Panc1 (cell line): ENCODE measurements around the gene RAB15. TPM values are rescaled to one million over a fixed set of nuclear protein-coding genes. Genes with fewer than 3 reads are reported as not detected.

Experiments
- ATAC-seq: fragments of 200-7000 bp; cut with Tn5 transposase; 2 replicates; pipeline ENCODE4 v1.9.1; 2020; ENCODE audit warnings: mild to moderate bottlenecking, moderate library complexity
- BruUV-seq: library from RNA; stranded (reverse); fragments of 400-500 nt; replicated peaks from 2 replicates; lab custom pipeline; 2021; lab: Mats Ljungman, UMichigan
- CTCF ChIA-PET: fragments of 300-600 bp; sonication (Branson Sonifier 250); formaldehyde crosslinking; loops from one replicate; lab custom pipeline; 2022; ENCODE audit warnings: antibody characterized with exemption; lab: Charles Lee
- POLR2A ChIA-PET: fragments of 300-600 bp; sonication (Branson Sonifier 250); formaldehyde crosslinking; loops from one replicate; lab custom pipeline; 2022; ENCODE audit warnings: antibody characterized with exemption; lab: Charles Lee
- DNase-seq: peaks from one replicate; pipeline ENCODE4 v3.0.0-alpha.2; 2010; ENCODE audit warnings: low read depth, low spot score
- H3K27ac ChIP-seq: 2 replicates; pipeline ENCODE4 v1.5.1; 2011; ENCODE audit warnings: mild to moderate bottlenecking, low read length, inconsistent platforms
- H3K27me3 ChIP-seq: fragments of 200-500 bp; sonication (Bioruptor generic); 2 replicates; pipeline ENCODE4 v1.6.0; 2014; ENCODE audit warnings: low read length, inconsistent platforms; ENCODE audit not compliant: control insufficient read depth, insufficient read depth
- H3K36me3 ChIP-seq: fragments of 200-500 bp; sonication (Bioruptor generic); 2 replicates; pipeline ENCODE4 v1.5.1; 2014; ENCODE audit warnings: inconsistent platforms, mild to moderate bottlenecking, low read length, moderate library complexity; ENCODE audit not compliant: control insufficient read depth, insufficient read depth
- H3K4me1 ChIP-seq: 2 replicates; pipeline ENCODE4 v1.5.1; 2011; ENCODE audit warnings: inconsistent platforms, mild to moderate bottlenecking, low read length, moderate library complexity; ENCODE audit not compliant: control insufficient read depth, insufficient read depth
- H3K4me3 ChIP-seq, 2 experiments: 2 replicates each; pipeline ENCODE4 v1.5.1; 2011 to 2012; ENCODE audit warnings: low read depth in 2 of 2, low read length in 2 of 2, mild to moderate bottlenecking in 2 of 2, inconsistent platforms in 1 of 2, moderate library complexity in 1 of 2
- H3K9me3 ChIP-seq: fragments of 200-500 bp; sonication (Bioruptor generic); 2 replicates; pipeline ENCODE4 v1.5.1; 2014; ENCODE audit warnings: low read depth, mild to moderate bottlenecking, inconsistent platforms, low read length, moderate library complexity; ENCODE audit not compliant: control insufficient read depth, insufficient read depth
- CTCF ChIP-seq: fragments of 450-650 bp; IDR thresholded peaks from 2 replicates; pipeline ENCODE4 v1.5.1; 2017; ENCODE audit warnings: mild to moderate bottlenecking
- POLR2AphosphoS5 ChIP-seq: IDR thresholded peaks from 2 replicates; pipeline ENCODE4 v1.6.1; 2012; ENCODE audit warnings: mild to moderate bottlenecking, low read depth, low read length, moderate library complexity
- REST ChIP-seq, 2 experiments: IDR thresholded peaks; 2 replicates each; pipeline ENCODE4 v1.6.1; 2011 to 2012; ENCODE audit warnings: low read depth in 2 of 2, control low read depth in 1 of 2, low read length in 1 of 2, mild to moderate bottlenecking in 1 of 2, moderate library complexity in 1 of 2; ENCODE audit not compliant: insufficient read depth in 1 of 2
- SIN3A ChIP-seq: IDR thresholded peaks from 2 replicates; pipeline ENCODE4 v1.6.1; 2012; ENCODE audit warnings: low read depth, mild to moderate bottlenecking, low read length, moderate library complexity, borderline replicate concordance; ENCODE audit not compliant: insufficient read depth
- TCF7L2 ChIP-seq: IDR thresholded peaks from 2 replicates; pipeline ENCODE4 v1.6.1; 2011; ENCODE audit warnings: mild to moderate bottlenecking, low read depth, low read length, inconsistent platforms
- in situ Hi-C: cut with HindIII; loops from 2 replicates; pipeline ENCODE4 v1.10.0; 2016; ENCODE audit warnings: low sequenced_read_pairs, low pct_unique_long_range_greater_than_20kb
- intact Hi-C: fragments of 100-400 bp; cut with micrococcal nuclease; formaldehyde crosslinking; loops from one replicate; pipeline ENCODE4 v1.10.0; 2022; ENCODE audit not compliant: unreplicated experiment
- total RNA-seq: library from RNA; stranded (reverse); gene quantifications from one replicate; pipeline ENCODE4 v1.2.1, GENCODE V29; 2021; ENCODE audit not compliant: unreplicated experiment

Gene RAB15
- total RNA-seq, 1 experiment from 2014 or later = 6.0 TPM

- no peak overlapping the region for H3K27ac ChIP-seq
- BruUV-seq = no TSS peak
- in situ Hi-C loops (no loop called here), intact Hi-C loops (no loop called here)
- peaks cover 2% of the 10 kb centered on the region; the same call in 1 of the 2 replicates for H3K27me3 ChIP-seq
- H3K36me3 ChIP-seq = no peaks in the 10 kb centered on the region
- H3K4me1 ChIP-seq = no peaks in the 10 kb centered on the region
- H3K4me3 ChIP-seq = no peak overlapping the region
- no peak for DNase-seq
- ChIA-PET CTCF (no interaction called here), POLR2A (no interaction called here)
- no peaks in the 10 kb centered on the region for H3K9me3 ChIP-seq
- ATAC-seq = no peak
- TF ChIP-seq TCF7L2 (no peak), POLR2AphosphoS5 (no peak), CTCF (no peak), REST (IDR thresholded peaks at IDR 0.05; ENCODE audit: insufficient read depth in 1 of 2, low read depth in 2 of 2, low read length in 1 of 2) (no peak), SIN3A (no peak)
Observed at GRCh38 chr14:64979336-64980074, 7.4 kb upstream of the RAB15 start.

DNA sequence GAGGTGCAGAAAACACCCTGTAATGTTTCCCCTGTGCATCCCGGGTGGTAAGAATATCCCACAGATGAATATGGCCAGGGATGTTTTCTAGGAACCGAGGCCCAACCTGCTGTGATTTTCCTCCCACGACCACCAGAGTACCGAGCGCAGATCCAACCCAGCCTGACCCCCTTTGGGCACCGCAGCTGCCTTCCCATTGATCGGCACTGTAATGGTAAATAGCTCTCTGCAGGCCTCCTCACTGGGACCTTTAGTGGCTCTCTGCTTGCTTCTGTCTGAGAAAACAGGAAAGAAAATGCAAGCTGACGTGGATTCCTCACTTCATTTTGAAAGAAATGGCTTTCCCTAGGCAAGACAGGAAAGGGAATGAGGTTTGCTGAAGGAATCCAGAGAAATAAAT lies 2.4 kb upstream of the RAB15 start:
- ChIA-PET POLR2A (interaction anchor here (0.5 kb wide), 1 partner anchor 9 kb away, joined by 3 read pairs; no protein-coding TSS in a partner anchor), CTCF (interaction anchor here (0.6 kb wide), 1 partner anchor 8 kb away, joined by 5 read pairs; no protein-coding TSS in a partner anchor)

More for the DNA sequence above, 2.4 kb upstream of the RAB15 start:
- H3K36me3 ChIP-seq = no peaks in the 10 kb centered on the region
- H3K27me3 ChIP-seq = no peaks in the 10 kb centered on the region; the same call in 1 of the 2 replicates
- intact Hi-C loops = no loop called here
- DNase-seq (no peak), ATAC-seq (no peak)
- H3K4me3 ChIP-seq = no peak overlapping the region
- BruUV-seq = no TSS peak
- H3K4me1 ChIP-seq = no peaks in the 10 kb centered on the region
- no peaks in the 10 kb centered on the region for H3K9me3 ChIP-seq
- in situ Hi-C loops = no loop called here
- H3K27ac ChIP-seq = no peak overlapping the region
- TF ChIP-seq SIN3A (no peak), CTCF (no peak), TCF7L2 (no peak), REST (IDR thresholded peaks at IDR 0.05; ENCODE audit: insufficient read depth in 1 of 2, low read depth in 2 of 2, low read length in 1 of 2) (no peak), POLR2AphosphoS5 (no peak)
